SW 1271 (cell line): ENCODE results near the gene ATP5MK.
"Not testable (repeated sequence)": the region's sequence is repeated elsewhere in the genome, so short reads cannot be mapped to it uniquely, and the experiment has no call there.

Experiments
- DNase-seq, 2 experiments: peaks; one replicate each; lab custom pipeline; 2025; lab: John Stamatoyannopoulos, UW

The ATP5MK gene

GRCh38 chr10:103396067-103396788 is at the start of gene ATP5MK, which contains the start of gene PDCD11:
Gene ATP5MK (minus strand): TSS chr10:103396475. CDS start chr10:103392457, 4,018 bp downstream.
Gene PDCD11 (plus strand): TSS chr10:103396626. CDS start chr10:103398427, 1,801 bp downstream.
- DNase-seq = peak; percentile 83 to 97

- DNase-seq = no peak
Observed at GRCh38 chr10:103445366-103445765, 49.1 kb upstream of the ATP5MK start.

GRCh38 chr10:103444478-103444877 is 48.2 kb upstream of the ATP5MK start:
- DNase-seq = no peak

GRCh38 chr10:103443475-103444185 is 47.4 kb upstream of the ATP5MK start:
- DNase-seq = no peak

- no peak for DNase-seq
Observed at GRCh38 chr10:103442031-103442461, 45.8 kb upstream of the ATP5MK start.

GRCh38 chr10:103441611-103442010 is 45.3 kb upstream of the ATP5MK start:
- no peak for DNase-seq

GRCh38 chr10:103441206-103441605 is 44.9 kb upstream of the ATP5MK start:
- DNase-seq = no peak

- DNase-seq = no peak
Observed at GRCh38 chr10:103440416-103440815, 44.1 kb upstream of the ATP5MK start.

- no peak for DNase-seq
Observed at GRCh38 chr10:103439776-103440175, 43.5 kb upstream of the ATP5MK start.

GRCh38 chr10:103433858-103434257 is 37.6 kb upstream of the ATP5MK start:
- DNase-seq = no peak

- DNase-seq = no peak
Observed at GRCh38 chr10:103431902-103432301, 35.6 kb upstream of the ATP5MK start.

GRCh38 chr10:103429647-103430046 is 33.4 kb upstream of the ATP5MK start:
- DNase-seq = no peak

- no peak for DNase-seq
Observed at GRCh38 chr10:103428989-103429643, 32.8 kb upstream of the ATP5MK start.

- no peak for DNase-seq
Observed at GRCh38 chr10:103427866-103428265, 31.6 kb upstream of the ATP5MK start.

- DNase-seq = no peak
Observed at GRCh38 chr10:103423748-103424147, 27.5 kb upstream of the ATP5MK start.

GRCh38 chr10:103419101-103419500 is 22.8 kb upstream of the ATP5MK start:
- DNase-seq = no peak

- DNase-seq = no peak
Observed at GRCh38 chr10:103417601-103418000, 21.3 kb upstream of the ATP5MK start.

GRCh38 chr10:103417148-103417469 is 20.8 kb upstream of the ATP5MK start:
- not testable (repeated sequence) for DNase-seq

GRCh38 chr10:103416436-103417147 is 20.3 kb upstream of the ATP5MK start:
- peak; percentile 17 to 32 for DNase-seq

- no peak for DNase-seq
Observed at GRCh38 chr10:103415581-103415980, 19.3 kb upstream of the ATP5MK start.

GRCh38 chr10:103413564-103413963 is 17.3 kb upstream of the ATP5MK start:
- no peak for DNase-seq

GRCh38 chr10:103397191-103397825 is 1.0 kb upstream of the ATP5MK start:
- no peak for DNase-seq
